GM18870 (cell line): ENCODE measurements around the gene LOX.
"Not testable (repeated sequence)": the region's sequence is repeated elsewhere in the genome, so short reads cannot be mapped to it uniquely, and the experiment has no call there.

Experiments
- ATAC-seq: cut with Tn5 transposase; IDR thresholded peaks from one replicate; pipeline ENCODE4 v1.9.1; 2021; ENCODE audit warnings: moderate library complexity; ENCODE audit not compliant: unreplicated experiment

Gene LOX

GRCh38 chr5:122099060-122099790 lies 21.2 kb upstream of the LOX start:
- no peak for ATAC-seq

GRCh38 chr5:122097391-122097790 lies 19.3 kb upstream of the LOX start:
- no peak for ATAC-seq

- no peak for ATAC-seq
Observed at GRCh38 chr5:122095158-122095557, 17.1 kb upstream of the LOX start.

GRCh38 chr5:122094251-122094650 lies 16.2 kb upstream of the LOX start:
- not testable (repeated sequence) for ATAC-seq

GRCh38 chr5:122093415-122094180 lies 15.5 kb upstream of the LOX start:
- no peak for ATAC-seq

GRCh38 chr5:122091936-122092600 lies 14.0 kb upstream of the LOX start:
- ATAC-seq = no peak

- no peak for ATAC-seq
Observed at GRCh38 chr5:122089096-122090013, 11.3 kb upstream of the LOX start.

GRCh38 chr5:122085041-122085440 lies 7.0 kb upstream of the LOX start:
- ATAC-seq = no peak

- no peak for ATAC-seq
Observed at GRCh38 chr5:122083535-122083934, 5.5 kb upstream of the LOX start.

GRCh38 chr5:122081541-122081940 lies 3.5 kb upstream of the LOX start:
- ATAC-seq = no peak

GRCh38 chr5:122077366-122078115 lies 518 bp downstream of the LOX start:
- no peak for ATAC-seq

GRCh38 chr5:122076669-122077365 lies 1.2 kb downstream of the LOX start:
- no peak for ATAC-seq

GRCh38 chr5:122076050-122076461 lies 2.0 kb downstream of the LOX start:
- no peak for ATAC-seq

- no peak for ATAC-seq
Observed at GRCh38 chr5:122073864-122074263, 4.2 kb downstream of the LOX start.

- no peak for ATAC-seq
Observed at GRCh38 chr5:122073018-122073417, 5.0 kb downstream of the LOX start.

GRCh38 chr5:122067390-122067789 lies 10.7 kb downstream of the LOX start:
- no peak for ATAC-seq

- ATAC-seq = no peak
Observed at GRCh38 chr5:122064992-122065391, 13.1 kb downstream of the LOX start.

GRCh38 chr5:122063836-122064235 lies 14.2 kb downstream of the LOX start:
- ATAC-seq = no peak

- no peak for ATAC-seq
Observed at GRCh38 chr5:122062205-122062604, 15.9 kb downstream of the LOX start.
